SK-N-SH treated with all-trans-retinoic acid at 6 μM for 48 hours (cell line): Measurements from ENCODE around the gene MOGAT3.

Source experiments
- ATAC-seq: fragments of 200-7000 bp; cut with Tn5 transposase; 3 replicates; pipeline ENCODE4 v1.9.1; 2020; ENCODE audit warnings: mild to moderate bottlenecking, moderate library complexity
- ARNTL ChIP-seq: fragments of 450-650 bp; formaldehyde crosslinking; IDR thresholded peaks from 2 replicates; pipeline ENCODE4 v1.5.0; 2020; ENCODE audit warnings: low read depth, mild to moderate bottlenecking, moderate library complexity, borderline replicate concordance
- CSDC2 ChIP-seq: fragments of 250-450 bp; sonication (Bioruptor Pico); IDR thresholded peaks from 2 replicates; pipeline ENCODE4 v1.5.0; 2020; ENCODE audit warnings: mild to moderate bottlenecking, moderate library complexity
- CSRNP3 ChIP-seq: fragments of 250-450 bp; sonication (Bioruptor Pico); IDR thresholded peaks from 2 replicates; pipeline ENCODE4 v1.5.1; 2021; ENCODE audit warnings: mild to moderate bottlenecking, moderate library complexity
- ESRRG ChIP-seq: fragments of 250-450 bp; sonication (Bioruptor Pico); IDR thresholded peaks from 2 replicates; pipeline ENCODE4 v1.6.1; 2021; ENCODE audit warnings: mild to moderate bottlenecking
- GLIS3 ChIP-seq: fragments of 250-450 bp; sonication (Bioruptor Pico); IDR thresholded peaks from 2 replicates; pipeline ENCODE4 v1.5.0; 2020; ENCODE audit warnings: mild to moderate bottlenecking, moderate library complexity
- ISL1 ChIP-seq: fragments of 250-450 bp; sonication (Bioruptor Pico); IDR thresholded peaks from 2 replicates; pipeline ENCODE4 v2.1.2; 2022; ENCODE audit warnings: mild to moderate bottlenecking, moderate library complexity
- OSR1 ChIP-seq: fragments of 250-450 bp; sonication (Bioruptor Pico); IDR thresholded peaks from 2 replicates; pipeline ENCODE4 v1.8.0; 2022; ENCODE audit warnings: moderate library complexity, mild to moderate bottlenecking, inconsistent platforms
- PATZ1 ChIP-seq: fragments of 250-450 bp; sonication (Bioruptor Pico); IDR thresholded peaks from 2 replicates; pipeline ENCODE4 v1.8.0; 2020; ENCODE audit warnings: mild to moderate bottlenecking, moderate library complexity, borderline replicate concordance
- POU6F1 ChIP-seq: fragments of 250-450 bp; sonication (Bioruptor Pico); IDR thresholded peaks from 2 replicates; pipeline ENCODE4 v1.8.0; 2021; ENCODE audit warnings: low read depth, mild to moderate bottlenecking, moderate library complexity, borderline replicate concordance
- PPARA ChIP-seq: fragments of 250-450 bp; sonication (Bioruptor Pico); IDR thresholded peaks from 2 replicates; pipeline ENCODE4 v1.5.0; 2020; ENCODE audit warnings: mild to moderate bottlenecking, borderline replicate concordance
- RARB ChIP-seq: fragments of 250-450 bp; sonication (Bioruptor Pico); IDR thresholded peaks from 2 replicates; pipeline ENCODE4 v1.8.0; 2021; ENCODE audit warnings: mild to moderate bottlenecking, moderate library complexity
- SNAI2 ChIP-seq: fragments of 250-450 bp; sonication (Bioruptor Pico); IDR thresholded peaks from 2 replicates; pipeline ENCODE4 v1.5.0; 2020; ENCODE audit warnings: mild to moderate bottlenecking, moderate library complexity
- TCF4 ChIP-seq: fragments of 250-450 bp; sonication (Bioruptor Pico); IDR thresholded peaks from 2 replicates; pipeline ENCODE4 v1.8.0; 2021; ENCODE audit warnings: mild to moderate bottlenecking, moderate library complexity, borderline replicate concordance
- TSHZ2 ChIP-seq: fragments of 250-450 bp; sonication (Bioruptor Pico); IDR thresholded peaks from 2 replicates; pipeline ENCODE4 v1.5.0; 2020; ENCODE audit warnings: mild to moderate bottlenecking, moderate library complexity
- ZC3H10 ChIP-seq: fragments of 250-450 bp; sonication (Bioruptor Pico); IDR thresholded peaks from 2 replicates; pipeline ENCODE4 v1.5.1; 2021; ENCODE audit warnings: mild to moderate bottlenecking, moderate library complexity
- ZFP3 ChIP-seq: fragments of 250-450 bp; sonication (Bioruptor Pico); IDR thresholded peaks from 2 replicates; pipeline ENCODE4 v1.5.0; 2020; ENCODE audit warnings: mild to moderate bottlenecking, moderate library complexity
- ZFP30 ChIP-seq: fragments of 450-650 bp; formaldehyde crosslinking; IDR thresholded peaks from 2 replicates; pipeline ENCODE4 v1.5.0; 2022; ENCODE audit warnings: mild to moderate bottlenecking, moderate library complexity
- ZNF565 ChIP-seq: fragments of 450-650 bp; formaldehyde crosslinking; conservative IDR thresholded peaks from 2 replicates; pipeline ENCODE4 v1.5.0; 2020; ENCODE audit warnings: low read depth, mild to moderate bottlenecking, moderate library complexity
- ZNF70 ChIP-seq: fragments of 450-650 bp; formaldehyde crosslinking; IDR thresholded peaks from 2 replicates; pipeline ENCODE4 v1.5.0; 2020; ENCODE audit warnings: mild to moderate bottlenecking, moderate library complexity
- ZNF8 ChIP-seq: fragments of 450-650 bp; formaldehyde crosslinking; IDR thresholded peaks from 2 replicates; pipeline ENCODE4 v1.5.0; 2020; ENCODE audit warnings: mild to moderate bottlenecking, moderate library complexity

Gene MOGAT3

GRCh38 chr7:101156277-101156676 is 44.6 kb downstream of the MOGAT3 start:
- no peak for ATAC-seq

GRCh38 chr7:101155303-101155702 is 45.5 kb downstream of the MOGAT3 start:
- no peak for ATAC-seq
- TF ChIP-seq ZNF565 (CRISPR knock-in tag) = no peak
- no peak for TF ChIP-seq SNAI2 (CRISPR knock-in tag)
- no peak for TF ChIP-seq GLIS3 (CRISPR knock-in tag)
- no peak for TF ChIP-seq ZNF70 (CRISPR knock-in tag)
- TF ChIP-seq PPARA (CRISPR knock-in tag) = no peak
- TF ChIP-seq ESRRG = no peak
- TF ChIP-seq CSRNP3 (CRISPR knock-in tag) = no peak
- TF ChIP-seq POU6F1 (CRISPR knock-in tag) = no peak
- no peak for TF ChIP-seq ZC3H10
- no peak for TF ChIP-seq ZFP3
- TF ChIP-seq TCF4 (CRISPR knock-in tag) = no peak
- TF ChIP-seq CSDC2 (CRISPR knock-in tag) = no peak

More at GRCh38 chr7:101156277-101156676, 44.6 kb downstream of the MOGAT3 start:
- TF ChIP-seq ZFP3 (no peak), SNAI2 (CRISPR knock-in tag) (no peak), TCF4 (CRISPR knock-in tag) (no peak), OSR1 (no peak), RARB (CRISPR knock-in tag) (no peak), ZFP30 (no peak), ZNF70 (CRISPR knock-in tag) (no peak), POU6F1 (CRISPR knock-in tag) (no peak), PPARA (CRISPR knock-in tag) (no peak), ZNF8 (CRISPR knock-in tag) (no peak), TSHZ2 (no peak), ISL1 (CRISPR knock-in tag) (no peak), CSRNP3 (CRISPR knock-in tag) (no peak), GLIS3 (CRISPR knock-in tag) (no peak), ARNTL (CRISPR knock-in tag) (no peak), PATZ1 (CRISPR knock-in tag) (no peak)
- TF ChIP-seq, all 23 proteins: peak for 0
